Kidney (tissue), 14 donors: ENCODE results near the gene YAP1. TPM values are rescaled to one million over a fixed set of nuclear protein-coding genes. Genes with fewer than 3 reads are reported as not detected.

Experiments
- DNase-seq, 5 donors: peaks; one replicate each; pipeline ENCODE4 v3.0.0-alpha.2; 2013 to 2020
- FAIRE-seq: peaks from 2 replicates; lab custom pipeline; 2012; peaks lifted over from hg19 to GRCh38; lab: Jason Lieb, UNC
- H3K27ac ChIP-seq, 2 donors: one replicate each; pipeline ENCODE4 v1.7.0; 2013; ENCODE audit warnings: low read depth in 2 of 2, low read length in 2 of 2, inconsistent platforms in 1 of 2
- H3K27me3 ChIP-seq: one replicate; pipeline ENCODE4 v1.7.1; 2013; ENCODE audit warnings: low read length, inconsistent platforms; ENCODE audit not compliant: control insufficient read depth, insufficient read depth
- H3K36me3 ChIP-seq, 3 donors: one replicate each; pipeline versions ENCODE4 v1.7.0 to v1.7.1; 2013; ENCODE audit warnings: low read length in 3 of 3, control low read depth in 1 of 3, inconsistent platforms in 1 of 3; ENCODE audit not compliant: insufficient read depth in 3 of 3, control insufficient read depth in 2 of 3
- H3K4me1 ChIP-seq, 3 donors: one replicate each; pipeline versions ENCODE4 v1.7.0 to v1.7.1; 2013; ENCODE audit warnings: low read length in 3 of 3, inconsistent platforms in 1 of 3, low read depth in 1 of 3; ENCODE audit not compliant: control insufficient read depth in 2 of 3, insufficient read depth in 2 of 3
- H3K4me3 ChIP-seq, 3 donors: one replicate each; pipeline versions ENCODE4 v1.7.0 to v1.8.1; 2013; ENCODE audit warnings: low read length in 3 of 3, control low read depth in 1 of 3, inconsistent platforms in 1 of 3
- H3K9ac ChIP-seq, 3 donors: one replicate each; pipeline versions ENCODE4 v1.7.0 to v1.7.1; 2013; ENCODE audit warnings: low read length in 3 of 3, control low read depth in 1 of 3, inconsistent platforms in 1 of 3
- H3K9me3 ChIP-seq, 3 donors: one replicate each; pipeline versions ENCODE4 v1.7.0 to v1.7.1; 2013; ENCODE audit warnings: low read length in 3 of 3, control low read depth in 1 of 3, inconsistent platforms in 1 of 3; ENCODE audit not compliant: control insufficient read depth in 2 of 3, insufficient read depth in 1 of 3
- CTCF ChIP-seq: IDR thresholded peaks from 3 replicates; pipeline ENCODE4 v1.5.1; 2012; ENCODE audit warnings: mild to moderate bottlenecking, moderate library complexity, borderline replicate concordance; ENCODE audit not compliant: insufficient read depth; ENCODE audit errors: extremely low read depth
- intact Hi-C: fragments of 100-400 bp; cut with DNase I; formaldehyde crosslinking; loops from one replicate; pipeline ENCODE4 v1.11.1; 2022
- polyA plus RNA-seq: library from polyadenylated mRNA; stranded (reverse); fragments of 350-450 nt; fragmentation: Illumina TruSeq; extraction: RNeasy Lipid Tissue Mini Kit (QIAGEN cat#74804); gene quantifications from one replicate; pipeline ENCODE4 v1.2.3, GENCODE V29; 2014; ENCODE audit warnings: low read depth, low replicate concordance; ENCODE audit not compliant: insufficient read depth
- total RNA-seq: library from RNA; stranded (reverse); fragmentation: NEBNext Ultra II Directional; extraction: Animal tissue kit (Norgen Biotek cat#: 25700); gene quantifications from one replicate; pipeline ENCODE4 v1.2.1, GENCODE V29; 2021
- donor health status: control.
- donor health status: control.
- donor health status: control.
- donor health status: control.
- donor health status: control.
- donor health status: DM: yes; HTN: yes; CAD: no.
- donor health status: Normal renal cell carcinoma (clear cell type).

YAP1 gene
- total and polyA plus RNA-seq, 2 donors from 2014 or later, result 21.5 to 106 TPM

- H3K9me3 ChIP-seq, result no peaks in the 10 kb centered on the region
- no peak overlapping the region for H3K4me3 ChIP-seq
- peak in 3 of 5 donors; percentile 39 to 57 (median 53) for DNase-seq
- H3K9ac ChIP-seq, result no peak overlapping the region
- FAIRE-seq, result no peak
- H3K36me3 ChIP-seq, result no peaks in the 10 kb centered on the region
- no peaks in the 10 kb centered on the region for H3K27me3 ChIP-seq
- H3K27ac ChIP-seq, result no peak overlapping the region
- TF ChIP-seq CTCF, result no peak
- peaks cover 0 to 3% (median 0%) of the 10 kb centered on the region in 3 donors for H3K4me1 ChIP-seq
- intact Hi-C loops, result no loop called here
Measured at GRCh38 chr11:102280245-102280833, 170.1 kb downstream of the YAP1 start.

Other genes starting within 250 kb of the YAP1 start
- gene CEP126, start 195.4 kb upstream of the YAP1 start, total RNA-seq, result 5.3 TPM
- 5.1 TPM for gene CEP126, start 195.4 kb upstream of the YAP1 start, polyA plus RNA-seq
- gene ANGPTL5, start 193.9 kb upstream of the YAP1 start, total RNA-seq, result not detected
- gene ANGPTL5, start 193.9 kb upstream of the YAP1 start, polyA plus RNA-seq, result not detected
- 8.2 TPM for gene CFAP300, start 63.0 kb upstream of the YAP1 start, total RNA-seq
- 4.3 TPM for gene CFAP300, start 63.0 kb upstream of the YAP1 start, polyA plus RNA-seq
- gene BIRC3, start 207.0 kb downstream of the YAP1 start, total RNA-seq, result 110 TPM
- gene BIRC3, start 207.0 kb downstream of the YAP1 start, polyA plus RNA-seq, result 3.9 TPM
- gene BIRC2, start 236.8 kb downstream of the YAP1 start, total RNA-seq, result 42.4 TPM
- 34.0 TPM for gene BIRC2, start 236.8 kb downstream of the YAP1 start, polyA plus RNA-seq